Activated CD8-positive, alpha-beta memory T cell treated with anti-CD3 and anti-CD28 coated beads for 48 hours (primary cell): ENCODE measurements around the gene POLL.

Experiments
- DNase-seq, 3 experiments: peaks; one replicate each; pipeline ENCODE4 v3.0.0-alpha.2; 2020; ENCODE audit warnings: low read depth in 2 of 3, low spot score in 2 of 3

POLL gene

DNA sequence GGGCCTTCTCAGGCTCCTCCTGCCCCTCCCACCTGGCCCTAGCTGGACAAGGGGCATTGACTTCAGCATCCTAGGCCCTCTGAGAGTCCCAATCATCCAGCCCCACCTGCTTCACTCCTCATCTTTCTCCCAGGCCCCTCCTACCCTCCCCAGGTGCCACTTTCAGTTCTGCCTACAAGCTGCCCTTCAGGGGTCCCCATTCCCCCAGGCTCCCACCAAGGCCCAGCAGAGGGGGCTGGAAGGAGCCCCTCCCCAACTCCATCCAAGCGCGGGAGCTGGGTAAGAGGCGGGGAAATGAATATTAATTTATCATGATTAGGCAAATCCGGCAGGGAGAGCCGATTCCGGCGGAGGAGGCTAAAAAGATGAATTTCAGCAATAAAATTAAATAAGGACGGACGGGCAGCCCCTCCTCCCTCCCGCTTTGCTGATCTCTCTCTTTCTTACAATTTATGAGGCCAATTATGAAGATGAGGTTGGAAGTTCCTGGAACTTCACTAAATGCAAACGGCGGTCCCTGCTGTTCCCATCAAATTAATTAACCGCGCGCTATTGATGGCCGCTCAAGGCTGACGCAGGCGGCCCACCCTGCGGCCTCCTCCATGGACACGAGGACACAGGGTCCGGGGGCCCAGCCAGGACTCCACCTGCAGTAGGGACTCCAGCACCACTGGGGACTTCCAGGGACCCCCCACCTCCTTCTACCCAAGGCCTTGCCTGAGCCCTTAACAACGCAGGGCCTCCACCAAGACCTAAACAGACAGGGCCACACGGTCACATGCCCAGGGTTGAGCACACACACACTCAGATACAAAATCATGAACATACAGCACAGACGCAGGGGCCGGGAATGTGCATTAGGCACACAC, 13.9 kb downstream of the POLL start:
- no peak for DNase-seq

DNA sequence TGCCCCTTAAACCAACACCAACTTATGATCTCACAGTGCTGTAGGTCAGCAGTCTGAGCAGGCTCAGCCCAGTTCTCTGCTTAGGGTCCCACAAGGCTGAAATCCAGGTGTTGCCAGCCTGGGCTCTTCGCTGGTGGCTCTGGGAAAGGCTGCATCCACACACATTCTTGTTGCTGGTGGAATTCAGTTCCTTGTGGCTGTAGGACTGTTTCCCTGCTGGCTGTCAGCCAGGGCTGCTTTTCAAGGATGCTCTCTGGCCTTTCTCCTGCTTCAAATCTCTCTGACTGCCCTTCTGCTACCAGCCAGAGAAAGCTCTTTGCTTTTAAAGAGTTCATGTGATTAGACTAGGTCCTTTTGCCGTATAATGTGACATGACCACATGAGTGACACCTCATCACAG, 15.3 kb downstream of the POLL start:
- no peak for DNase-seq

- DNase-seq, result no peak
Observed at GRCh38 chr10:101572126-101572525, 15.9 kb downstream of the POLL start.

GRCh38 chr10:101571271-101571925, 16.7 kb downstream of the POLL start:
- no peak for DNase-seq

GRCh38 chr10:101570428-101571270, 17.4 kb downstream of the POLL start:
- no peak for DNase-seq

GRCh38 chr10:101569622-101570427, 18.2 kb downstream of the POLL start:
- peak; percentile 66 to 88 (median 84) for DNase-seq

- no peak for DNase-seq
Observed at GRCh38 chr10:101569323-101569621, 18.8 kb downstream of the POLL start.

DNA sequence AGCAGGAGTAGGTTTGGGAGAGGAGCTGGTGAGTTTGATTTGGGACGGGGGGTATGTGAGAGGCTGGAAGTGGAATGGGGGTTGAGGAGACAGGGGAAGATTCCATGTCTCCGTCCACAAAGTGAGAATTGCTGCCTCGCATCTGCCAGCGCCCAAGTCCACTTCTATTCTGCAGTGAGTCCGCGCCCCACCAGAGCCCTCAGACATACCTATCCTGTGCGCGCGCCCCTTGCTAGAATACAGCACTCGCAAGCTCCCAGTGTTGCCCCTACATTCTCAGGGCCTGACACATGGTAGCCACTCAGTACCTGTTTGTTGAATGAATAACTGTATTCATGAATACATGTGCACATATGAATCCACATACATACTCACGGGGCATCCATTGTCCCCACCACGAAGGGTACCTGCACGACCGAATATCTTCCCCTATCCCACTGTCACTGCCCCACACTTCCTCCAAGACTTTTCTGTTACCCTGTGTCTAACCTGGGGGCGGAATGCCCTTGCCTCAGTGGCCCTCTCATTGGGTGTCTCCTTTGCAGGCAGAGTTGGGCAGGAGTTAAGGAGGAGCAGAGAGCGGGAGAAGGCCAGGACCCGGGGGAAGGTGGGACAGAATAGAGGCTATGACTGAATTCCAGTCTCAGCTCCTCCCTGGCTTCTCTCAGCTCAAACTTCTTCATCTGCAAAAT, 19.9 kb downstream of the POLL start:
- no peak for DNase-seq

- no peak for DNase-seq
Observed at GRCh38 chr10:101567165-101568006, 20.7 kb downstream of the POLL start.

DNA sequence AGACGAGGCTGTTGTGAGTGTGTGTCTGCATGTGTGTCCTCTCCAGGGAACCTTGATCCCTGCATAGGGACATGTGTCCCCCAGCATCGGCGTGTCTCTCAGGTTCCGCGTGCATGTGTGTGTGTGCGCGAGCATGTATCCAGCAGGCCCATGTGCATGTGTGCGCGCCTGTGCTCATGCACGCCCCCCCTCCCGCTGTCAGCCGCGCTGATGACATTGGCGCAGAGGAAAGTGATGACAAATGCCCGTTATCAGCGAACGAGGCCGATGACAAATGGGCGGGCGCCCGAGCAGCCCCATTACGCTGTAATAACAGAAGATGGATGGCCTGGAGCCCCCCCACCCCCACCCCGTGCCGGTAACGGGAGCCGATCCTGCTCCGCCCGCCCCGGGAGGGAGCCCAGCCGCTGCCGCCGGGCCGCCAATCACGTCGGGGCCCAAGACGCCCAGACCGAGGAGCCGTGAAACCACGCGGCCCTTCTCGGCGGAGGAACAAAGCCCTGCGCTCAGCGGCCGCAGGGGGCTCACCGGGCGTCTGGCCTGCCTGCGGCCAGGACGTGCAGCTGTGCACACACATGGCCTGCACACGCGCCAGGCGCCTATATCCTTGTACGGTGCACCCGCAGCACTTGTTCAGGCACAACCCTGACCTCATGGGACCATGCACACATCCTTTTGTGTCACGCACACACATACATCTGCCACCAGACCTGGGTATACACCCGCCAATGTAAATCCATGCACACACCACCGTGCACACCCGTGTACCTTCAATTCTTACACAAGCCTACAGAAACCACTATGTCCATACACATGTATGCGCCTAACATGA, 21.5 kb downstream of the POLL start:
- DNase-seq, result no peak

DNA sequence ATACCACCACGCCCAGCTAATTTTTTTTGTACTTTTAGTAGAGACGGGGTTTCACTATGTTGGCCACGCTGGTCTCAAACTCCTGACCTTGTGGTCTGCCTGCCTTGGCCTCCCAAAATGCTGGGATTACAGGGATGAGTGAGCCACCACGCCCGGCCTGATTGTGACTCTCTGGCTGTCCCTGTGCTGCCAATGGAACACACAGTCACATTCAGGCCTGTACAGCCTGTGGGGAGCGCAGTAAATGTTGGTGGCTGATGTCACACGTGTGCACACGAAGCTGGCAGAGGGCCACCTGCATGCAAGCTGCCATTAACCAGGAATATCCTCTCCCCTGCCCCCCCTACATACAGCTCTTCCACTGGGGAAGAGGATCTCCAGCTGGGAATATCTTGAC, 22.1 kb downstream of the POLL start:
- no peak for DNase-seq

GRCh38 chr10:101565370-101565900, 22.6 kb downstream of the POLL start:
- no peak for DNase-seq

GRCh38 chr10:101564490-101564991, 23.5 kb downstream of the POLL start:
- DNase-seq, result no peak

- no peak for DNase-seq
Observed at GRCh38 chr10:101563497-101564040, 24.5 kb downstream of the POLL start.

DNA sequence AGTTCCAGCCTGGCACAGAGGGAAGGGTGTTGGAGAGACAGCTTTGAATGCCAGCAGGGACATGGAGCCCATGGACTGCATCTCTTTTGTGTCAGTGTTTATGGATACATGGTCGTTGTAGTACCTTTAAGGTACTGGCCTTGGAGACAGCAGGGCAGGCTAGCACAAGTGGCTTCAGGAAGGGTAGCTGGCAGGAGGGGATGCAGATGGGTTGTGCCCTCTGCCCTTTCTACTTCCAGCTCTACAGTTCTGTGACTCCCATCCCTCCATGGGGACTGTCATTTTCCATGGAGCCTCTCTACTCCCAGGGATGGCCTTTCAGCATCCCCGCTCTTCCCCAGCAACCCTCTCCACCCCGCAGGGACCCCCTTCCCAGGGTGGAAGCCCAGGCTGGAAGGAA, 25.1 kb downstream of the POLL start:
- DNase-seq, result no peak

DNA sequence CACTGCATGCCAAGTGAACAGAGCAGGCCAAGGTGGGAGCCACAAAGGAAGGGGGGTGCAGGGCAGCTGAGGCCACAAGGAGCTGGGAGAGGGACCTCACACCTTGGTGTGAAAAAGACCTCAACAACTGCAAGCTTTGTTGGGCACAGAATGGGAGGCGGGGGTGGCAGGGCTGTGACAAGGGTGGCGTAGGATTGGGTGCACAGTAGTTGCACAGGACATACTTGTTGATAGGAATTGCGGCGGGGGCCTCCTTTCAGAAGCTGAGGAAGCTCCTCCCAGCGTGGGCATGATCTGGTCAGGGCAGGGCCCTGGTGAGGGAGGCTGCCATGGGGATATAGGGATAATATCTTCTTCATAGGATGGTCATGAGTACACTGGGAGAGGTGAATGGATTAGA, 25.8 kb downstream of the POLL start:
- DNase-seq, result no peak

GRCh38 chr10:101561068-101561915, 26.8 kb downstream of the POLL start:
- DNase-seq, result no peak
